ENCODE results near the gene TNFRSF11A. TPM values are rescaled to one million over a fixed set of nuclear protein-coding genes. Genes with fewer than 3 reads are reported as not detected.

TNFRSF11A gene
- total and polyA plus RNA-seq, 4 donors: 0.87 to 2.3 (median 1.4) TPM

DNA sequence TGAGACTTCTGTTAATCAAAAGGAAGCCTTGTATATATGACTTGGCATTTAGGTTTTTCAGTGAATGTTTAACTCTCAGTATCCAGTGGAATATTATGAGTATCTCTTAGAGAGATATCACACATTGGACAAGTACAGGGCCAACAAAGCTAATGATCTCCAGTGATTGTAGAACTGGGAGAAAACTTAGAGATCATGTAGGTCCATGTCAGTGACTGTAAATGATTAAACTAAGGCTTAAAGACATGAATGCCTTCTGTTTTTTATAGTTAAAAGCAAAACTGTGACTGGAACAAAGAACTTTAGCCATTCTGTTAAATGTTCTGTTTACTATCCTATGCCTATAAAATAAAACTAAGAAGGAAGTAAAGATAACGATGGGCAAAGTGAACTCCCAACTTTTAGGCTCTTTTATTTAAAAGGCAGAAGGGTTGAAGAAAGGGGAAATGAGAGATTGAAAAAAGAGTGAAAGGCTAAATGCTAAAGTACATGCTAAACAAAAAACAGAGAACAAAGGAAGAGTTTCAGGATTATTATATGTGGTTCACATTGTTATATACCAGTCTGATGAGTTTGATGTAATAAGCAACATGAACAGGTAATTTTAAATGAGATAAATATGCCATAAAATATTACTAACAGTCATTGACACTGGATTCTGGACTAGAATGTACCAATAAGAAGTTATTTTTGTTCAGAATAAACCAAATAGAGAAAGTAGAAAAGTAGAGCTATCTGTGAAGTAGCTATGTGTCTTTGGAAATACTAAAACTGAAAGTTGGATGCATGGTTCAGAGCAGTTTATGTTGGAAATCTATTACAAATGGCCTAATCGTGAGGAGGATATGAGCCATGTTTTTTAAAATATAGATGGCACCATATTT lies 37.1 kb upstream of the TNFRSF11A start:
- Histone ChIP-seq H3K27me3 (ENCODE audit: control insufficient read depth, insufficient read depth, low read length) (no peaks in the 10 kb centered on the region), H3K4me1 (ENCODE audit: control insufficient read depth, insufficient read depth, low read length) (no peaks in the 10 kb centered on the region), H3K4me3 (ENCODE audit: low read depth, low read length) (no peak overlapping the region), H3K36me3 (ENCODE audit: control insufficient read depth, insufficient read depth, low read length) (peaks cover 3% of the 10 kb centered on the region), H3K9me3 (ENCODE audit: control insufficient read depth, insufficient read depth, low read length) (no peaks in the 10 kb centered on the region), H3K27ac (ENCODE audit: low read depth, low read length) (no peak overlapping the region)
- WGBS (ENCODE audit: insufficient coverage): no CpG with 5 or more reads among the region's 2 CpGs
- DNase-seq (ENCODE audit: low read depth in 4 of 6, low spot score in 6 of 6): no peak

DNA sequence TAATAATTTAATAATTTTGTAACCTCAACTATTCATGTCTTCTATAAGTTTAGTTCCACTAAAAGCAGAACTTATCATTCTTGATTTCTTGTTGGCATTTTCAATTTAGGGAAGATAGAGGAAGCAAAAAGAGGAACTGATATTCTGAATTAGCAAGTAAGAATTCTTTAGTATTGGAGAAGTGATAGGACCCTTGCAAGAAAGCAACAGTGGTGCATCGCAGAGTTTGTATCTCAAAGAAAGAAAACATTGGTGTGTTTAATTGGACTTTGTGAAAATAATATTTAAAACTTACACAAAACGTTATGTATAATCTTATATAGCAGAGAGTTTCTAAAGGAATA lies 36.5 kb upstream of the TNFRSF11A start:
- H3K4me1 ChIP-seq (ENCODE audit: control insufficient read depth, insufficient read depth, low read length): no peaks in the 10 kb centered on the region
- WGBS (ENCODE audit: insufficient coverage): no CpG with 5 or more reads among the region's 2 CpGs
- H3K27me3 ChIP-seq (ENCODE audit: control insufficient read depth, insufficient read depth, low read length): no peaks in the 10 kb centered on the region
- no peak overlapping the region for H3K27ac ChIP-seq (ENCODE audit: low read depth, low read length)
- no peak overlapping the region for H3K4me3 ChIP-seq (ENCODE audit: low read depth, low read length)
- no peak for DNase-seq (ENCODE audit: low read depth in 4 of 6, low spot score in 6 of 6)
- no peaks in the 10 kb centered on the region for H3K9me3 ChIP-seq (ENCODE audit: control insufficient read depth, insufficient read depth, low read length)
- peaks cover 3% of the 10 kb centered on the region for H3K36me3 ChIP-seq (ENCODE audit: control insufficient read depth, insufficient read depth, low read length)

DNA sequence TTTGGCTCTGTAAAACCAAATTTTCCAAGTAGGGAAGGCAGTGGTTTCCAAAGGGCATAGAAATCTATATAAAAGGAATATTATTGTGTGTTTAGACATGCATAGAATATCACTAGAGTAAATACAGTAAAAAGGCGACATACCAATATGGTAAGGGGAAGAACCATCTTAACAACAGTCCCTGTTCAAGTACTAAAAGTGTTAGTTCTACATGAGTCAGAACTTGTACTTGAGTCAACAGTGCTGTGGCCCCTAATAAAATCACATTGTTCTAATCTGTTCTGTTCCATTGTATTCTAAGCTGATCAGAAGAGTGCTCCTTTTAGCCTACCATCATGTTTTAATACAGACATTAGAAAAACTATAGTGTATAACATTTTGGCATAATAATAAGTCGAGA lies 36.1 kb upstream of the TNFRSF11A start:
- no peak for DNase-seq (ENCODE audit: low read depth in 4 of 6, low spot score in 6 of 6)
- Histone ChIP-seq H3K27ac (ENCODE audit: low read depth, low read length) (no peak overlapping the region), H3K4me1 (ENCODE audit: control insufficient read depth, insufficient read depth, low read length) (no peaks in the 10 kb centered on the region), H3K9me3 (ENCODE audit: control insufficient read depth, insufficient read depth, low read length) (no peaks in the 10 kb centered on the region), H3K4me3 (ENCODE audit: low read depth, low read length) (no peak overlapping the region), H3K27me3 (ENCODE audit: control insufficient read depth, insufficient read depth, low read length) (no peaks in the 10 kb centered on the region), H3K36me3 (ENCODE audit: control insufficient read depth, insufficient read depth, low read length) (peaks cover 3% of the 10 kb centered on the region)
- WGBS (ENCODE audit: insufficient coverage): 100% methylated on average over 1 of the region's 2 CpGs

DNA sequence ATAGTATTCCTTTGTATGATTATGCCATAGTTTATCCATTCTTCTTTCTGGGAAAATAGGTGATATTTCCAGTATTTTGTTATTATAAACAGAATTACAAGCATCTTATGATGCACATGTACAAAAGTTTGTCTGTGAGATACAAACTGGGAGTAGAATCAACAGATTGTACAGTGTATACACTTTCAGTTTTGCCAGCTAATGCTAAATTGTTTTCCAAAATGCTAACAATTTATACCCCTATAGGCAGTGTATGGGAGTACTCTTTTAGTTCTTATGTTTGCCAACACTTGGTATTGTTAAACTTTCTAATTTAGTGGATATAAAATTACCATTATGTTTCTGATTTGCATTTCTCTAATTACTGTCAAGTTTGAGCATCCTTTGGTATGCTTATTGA lies 31.0 kb upstream of the TNFRSF11A start:
- no peaks in the 10 kb centered on the region for H3K36me3 ChIP-seq (ENCODE audit: control insufficient read depth, insufficient read depth, low read length)
- DNase-seq (ENCODE audit: low read depth in 4 of 6, low spot score in 6 of 6): no peak

DNA sequence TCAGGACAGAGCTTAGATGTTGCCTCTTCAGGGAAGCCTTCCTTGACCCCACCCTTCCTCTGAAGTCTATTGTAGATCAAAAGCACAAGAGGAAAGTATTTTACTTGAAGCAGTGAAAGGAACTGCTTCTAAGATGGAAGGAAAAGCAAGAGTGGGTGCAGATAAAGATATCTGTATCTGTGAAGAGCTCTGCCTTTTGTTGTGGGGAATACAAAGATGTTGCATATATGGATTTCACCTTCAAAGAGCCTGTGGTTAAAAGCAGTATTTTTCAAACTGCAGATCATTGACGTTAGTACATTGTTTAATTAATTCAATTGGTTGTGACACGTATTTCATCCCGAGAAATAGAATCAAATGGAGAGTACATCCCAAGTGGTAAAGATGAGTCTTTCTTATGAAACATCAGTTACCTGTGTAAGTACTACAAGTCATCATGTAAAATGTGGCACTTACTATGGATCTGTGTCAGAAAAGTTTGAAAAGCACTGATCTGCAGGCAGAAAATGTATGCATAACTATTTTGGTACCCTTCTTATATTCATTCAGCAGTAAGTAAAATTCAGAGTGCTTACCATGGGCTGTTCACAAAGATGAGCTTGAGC lies 24.6 kb upstream of the TNFRSF11A start:
- Histone ChIP-seq H3K36me3 (ENCODE audit: control insufficient read depth, insufficient read depth, low read length) (no peaks in the 10 kb centered on the region), H3K9me3 (ENCODE audit: control insufficient read depth, insufficient read depth, low read length) (no peaks in the 10 kb centered on the region)

More for the DNA sequence above, 31.0 kb upstream of the TNFRSF11A start:
- H3K4me3 ChIP-seq (ENCODE audit: low read depth, low read length): no peak overlapping the region
- no peaks in the 10 kb centered on the region for H3K4me1 ChIP-seq (ENCODE audit: control insufficient read depth, insufficient read depth, low read length)
- H3K27ac ChIP-seq (ENCODE audit: low read depth, low read length): no peak overlapping the region
- no peaks in the 10 kb centered on the region for H3K9me3 ChIP-seq (ENCODE audit: control insufficient read depth, insufficient read depth, low read length)
- H3K27me3 ChIP-seq (ENCODE audit: control insufficient read depth, insufficient read depth, low read length): no peaks in the 10 kb centered on the region

GRCh38 chr18:62301322-62301721 lies 23.8 kb upstream of the TNFRSF11A start:
- H3K4me3 ChIP-seq (ENCODE audit: low read depth, low read length): no peak overlapping the region
- no peaks in the 10 kb centered on the region for H3K27me3 ChIP-seq (ENCODE audit: control insufficient read depth, insufficient read depth, low read length)
- no peak overlapping the region for H3K27ac ChIP-seq (ENCODE audit: low read depth, low read length)
- no peaks in the 10 kb centered on the region for H3K9me3 ChIP-seq (ENCODE audit: control insufficient read depth, insufficient read depth, low read length)
- no peaks in the 10 kb centered on the region for H3K4me1 ChIP-seq (ENCODE audit: control insufficient read depth, insufficient read depth, low read length)
- no peak for DNase-seq (ENCODE audit: low read depth in 4 of 6, low spot score in 6 of 6)
- WGBS (ENCODE audit: insufficient coverage): 100% methylated on average over 1 of the region's 1 CpG
- no peaks in the 10 kb centered on the region for H3K36me3 ChIP-seq (ENCODE audit: control insufficient read depth, insufficient read depth, low read length)

More for the DNA sequence above, 24.6 kb upstream of the TNFRSF11A start:
- H3K4me3 ChIP-seq (ENCODE audit: low read depth, low read length): no peak overlapping the region
- H3K4me1 ChIP-seq (ENCODE audit: control insufficient read depth, insufficient read depth, low read length): no peaks in the 10 kb centered on the region
- H3K27me3 ChIP-seq (ENCODE audit: control insufficient read depth, insufficient read depth, low read length): no peaks in the 10 kb centered on the region
- WGBS (ENCODE audit: insufficient coverage): no CpG with 5 or more reads among the region's 3 CpGs
- DNase-seq (ENCODE audit: low read depth in 4 of 6, low spot score in 6 of 6): no peak
- H3K27ac ChIP-seq (ENCODE audit: low read depth, low read length): no peak overlapping the region

GRCh38 chr18:62312851-62313250 lies 12.3 kb upstream of the TNFRSF11A start:
- no peak for DNase-seq (ENCODE audit: low read depth in 4 of 6, low spot score in 6 of 6)
- Histone ChIP-seq H3K27me3 (ENCODE audit: control insufficient read depth, insufficient read depth, low read length) (no peaks in the 10 kb centered on the region), H3K36me3 (ENCODE audit: control insufficient read depth, insufficient read depth, low read length) (peaks cover 7% of the 10 kb centered on the region), H3K4me3 (ENCODE audit: low read depth, low read length) (no peak overlapping the region), H3K9me3 (ENCODE audit: control insufficient read depth, insufficient read depth, low read length) (no peaks in the 10 kb centered on the region), H3K4me1 (ENCODE audit: control insufficient read depth, insufficient read depth, low read length) (no peaks in the 10 kb centered on the region), H3K27ac (ENCODE audit: low read depth, low read length) (no peak overlapping the region)
- WGBS (ENCODE audit: insufficient coverage): 100% methylated on average over 1 of the region's 1 CpG

- Histone ChIP-seq H3K27ac (ENCODE audit: low read depth, low read length) (no peak overlapping the region), H3K27me3 (ENCODE audit: control insufficient read depth, insufficient read depth, low read length) (peaks cover 8% of the 10 kb centered on the region)
- no CpG with 5 or more reads among the region's 4 CpGs for WGBS (ENCODE audit: insufficient coverage)
These were observed 6.6 kb upstream of the TNFRSF11A start for GRCh38 chr18:62318228-62319180.

GRCh38 chr18:62321201-62321600 lies 3.9 kb upstream of the TNFRSF11A start:
- Histone ChIP-seq H3K27ac (ENCODE audit: low read depth, low read length) (no peak overlapping the region), H3K36me3 (ENCODE audit: control insufficient read depth, insufficient read depth, low read length) (no peaks in the 10 kb centered on the region), H3K9me3 (ENCODE audit: control insufficient read depth, insufficient read depth, low read length) (no peaks in the 10 kb centered on the region), H3K4me1 (ENCODE audit: control insufficient read depth, insufficient read depth, low read length) (peaks cover 15% of the 10 kb centered on the region), H3K4me3 (ENCODE audit: low read depth, low read length) (no peak overlapping the region), H3K27me3 (ENCODE audit: control insufficient read depth, insufficient read depth, low read length) (peaks cover 31% of the 10 kb centered on the region)
- no CpG with 5 or more reads among the region's 3 CpGs for WGBS (ENCODE audit: insufficient coverage)
- DNase-seq (ENCODE audit: low read depth in 4 of 6, low spot score in 6 of 6): no peak

More at GRCh38 chr18:62318228-62319180, 6.6 kb upstream of the TNFRSF11A start:
- no peak for DNase-seq (ENCODE audit: low read depth in 4 of 6, low spot score in 6 of 6)
- no peaks in the 10 kb centered on the region for H3K36me3 ChIP-seq (ENCODE audit: control insufficient read depth, insufficient read depth, low read length)
- H3K9me3 ChIP-seq (ENCODE audit: control insufficient read depth, insufficient read depth, low read length): no peaks in the 10 kb centered on the region
- H3K4me3 ChIP-seq (ENCODE audit: low read depth, low read length): no peak overlapping the region
- no peaks in the 10 kb centered on the region for H3K4me1 ChIP-seq (ENCODE audit: control insufficient read depth, insufficient read depth, low read length)

Measured in spinal cord (tissue), 10 donors.